NCI-H1092 treated with DMSO at 0.1 percent for 48 hours (cell line): ENCODE measurements around the gene VSX2.

Experiments
- DNase-seq: peaks from one replicate; lab custom pipeline; 2025; lab: John Stamatoyannopoulos, UW

VSX2 gene

DNA sequence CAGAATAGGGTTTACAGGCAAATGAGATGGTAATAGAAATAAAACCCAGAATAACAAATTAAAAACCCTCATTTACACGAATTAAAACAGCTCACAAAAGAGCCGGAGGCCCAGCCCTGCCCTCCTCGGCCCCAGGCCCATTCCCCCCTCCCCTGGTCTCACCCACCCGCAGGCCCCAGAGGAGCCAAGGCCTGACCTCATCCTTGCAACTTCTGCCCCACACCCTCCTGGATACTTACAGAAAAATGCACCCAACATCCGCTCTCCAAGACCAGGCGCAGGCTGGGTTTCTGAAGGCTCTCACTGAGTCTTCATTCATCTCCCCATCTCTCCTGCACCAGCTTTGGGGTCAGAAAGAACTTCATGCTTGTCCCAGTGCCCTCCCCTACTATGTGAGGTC is 16.2 kb upstream of the VSX2 start:
- no peak for DNase-seq

DNA sequence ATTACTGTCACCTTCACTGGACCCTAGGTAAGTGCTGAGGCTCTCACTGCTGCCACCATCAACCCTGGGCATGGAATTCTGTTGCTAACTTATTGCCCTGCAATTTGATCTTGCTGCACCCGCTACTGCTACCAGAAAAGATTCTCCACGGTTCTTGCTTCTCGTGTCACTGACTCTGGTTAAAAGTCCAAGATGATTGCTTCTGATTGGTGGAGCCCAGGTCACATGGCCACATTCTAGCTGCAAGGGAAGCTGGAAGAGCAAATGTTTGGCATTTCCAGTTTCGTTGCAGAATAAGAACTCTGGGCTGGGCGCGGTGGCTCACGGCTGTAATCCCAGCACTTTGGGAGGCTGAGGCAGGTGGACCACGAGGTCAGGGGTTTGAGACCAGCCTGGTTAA is 7.5 kb upstream of the VSX2 start:
- no peak for DNase-seq

DNA sequence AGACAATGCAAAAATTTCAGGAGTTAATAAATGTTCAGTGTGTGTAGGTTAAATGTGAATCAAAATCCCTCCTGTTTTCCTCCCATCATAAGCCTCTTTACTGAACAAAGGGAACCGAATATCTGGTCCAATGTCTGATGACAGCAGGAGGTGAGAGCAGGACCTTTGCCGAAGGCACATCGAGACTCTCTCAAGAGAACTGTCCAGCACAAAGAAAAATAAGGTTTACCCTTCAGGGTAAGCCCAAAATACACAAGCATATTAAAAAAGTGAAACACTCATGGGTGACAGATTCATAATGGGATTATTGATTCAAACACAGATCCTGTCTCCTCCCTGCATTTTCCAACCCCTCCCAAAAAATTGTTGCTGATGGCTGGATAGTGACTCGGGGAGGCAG is 4.2 kb upstream of the VSX2 start:
- DNase-seq = no peak

DNA sequence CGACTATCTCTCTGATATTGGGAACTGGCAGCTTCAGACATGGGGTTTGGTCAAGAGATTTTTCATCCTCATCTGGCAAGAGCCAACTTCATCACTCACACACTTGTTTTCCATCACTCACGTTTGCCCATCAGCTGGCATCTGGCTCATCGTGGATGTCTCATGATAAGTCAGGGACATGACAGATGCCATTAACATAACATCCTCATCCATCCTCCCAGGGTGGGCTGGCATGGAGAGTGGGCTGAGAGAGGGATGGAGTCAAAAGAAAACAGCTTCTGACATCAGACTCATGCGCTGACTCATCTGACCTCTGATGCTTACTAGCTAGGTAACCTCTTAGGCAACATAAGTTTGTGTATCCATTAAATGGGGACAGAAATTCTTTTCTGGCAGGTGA is 1.8 kb upstream of the VSX2 start:
- no peak for DNase-seq

DNA sequence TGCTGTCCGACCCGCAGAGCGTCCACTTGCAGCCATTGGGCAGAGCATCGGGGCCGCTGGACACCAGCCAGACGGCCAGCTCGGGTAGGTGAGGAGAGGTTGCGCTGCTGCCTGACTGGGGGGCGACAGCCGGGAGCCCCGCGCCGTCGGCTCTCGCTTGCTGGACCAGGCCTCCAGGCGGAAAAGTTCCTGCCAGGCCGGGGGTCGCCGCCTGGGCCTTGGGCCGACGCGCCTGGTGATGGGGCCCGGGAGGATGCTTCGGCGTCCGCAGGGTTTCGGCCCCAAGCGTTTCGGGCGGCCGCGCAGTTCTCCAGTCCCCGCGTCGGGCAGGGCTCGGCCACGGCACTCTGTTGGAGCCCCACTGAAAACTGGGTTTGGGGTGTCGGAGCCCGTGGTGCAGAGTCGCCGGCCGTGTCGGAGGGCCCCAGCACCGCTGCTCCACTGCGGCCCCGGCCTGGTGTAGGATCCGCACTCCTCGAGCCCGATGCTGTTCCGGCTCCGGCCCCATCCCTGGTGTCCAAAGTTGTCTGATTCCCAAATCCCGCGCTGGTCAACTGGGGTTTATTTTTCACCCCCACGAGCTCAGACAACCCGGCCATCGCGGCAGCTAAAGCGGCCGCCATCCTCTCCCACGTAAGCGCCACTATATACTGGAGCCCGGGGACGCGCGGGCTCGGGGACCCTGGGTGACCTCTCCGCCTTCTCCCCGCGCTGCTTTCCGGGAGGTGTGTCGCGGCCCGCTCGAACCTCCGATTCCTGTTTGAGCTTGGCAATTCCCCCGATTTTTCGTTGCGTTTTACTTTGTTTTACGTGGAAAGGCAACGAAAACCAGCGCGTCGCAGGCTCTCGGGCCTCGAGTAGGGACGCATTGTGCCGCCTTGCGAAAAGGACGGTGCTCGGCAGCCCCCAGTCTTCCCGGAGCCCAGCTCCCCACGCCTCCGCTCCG is 872 bp downstream of the VSX2 start:
- DNase-seq = no peak

DNA sequence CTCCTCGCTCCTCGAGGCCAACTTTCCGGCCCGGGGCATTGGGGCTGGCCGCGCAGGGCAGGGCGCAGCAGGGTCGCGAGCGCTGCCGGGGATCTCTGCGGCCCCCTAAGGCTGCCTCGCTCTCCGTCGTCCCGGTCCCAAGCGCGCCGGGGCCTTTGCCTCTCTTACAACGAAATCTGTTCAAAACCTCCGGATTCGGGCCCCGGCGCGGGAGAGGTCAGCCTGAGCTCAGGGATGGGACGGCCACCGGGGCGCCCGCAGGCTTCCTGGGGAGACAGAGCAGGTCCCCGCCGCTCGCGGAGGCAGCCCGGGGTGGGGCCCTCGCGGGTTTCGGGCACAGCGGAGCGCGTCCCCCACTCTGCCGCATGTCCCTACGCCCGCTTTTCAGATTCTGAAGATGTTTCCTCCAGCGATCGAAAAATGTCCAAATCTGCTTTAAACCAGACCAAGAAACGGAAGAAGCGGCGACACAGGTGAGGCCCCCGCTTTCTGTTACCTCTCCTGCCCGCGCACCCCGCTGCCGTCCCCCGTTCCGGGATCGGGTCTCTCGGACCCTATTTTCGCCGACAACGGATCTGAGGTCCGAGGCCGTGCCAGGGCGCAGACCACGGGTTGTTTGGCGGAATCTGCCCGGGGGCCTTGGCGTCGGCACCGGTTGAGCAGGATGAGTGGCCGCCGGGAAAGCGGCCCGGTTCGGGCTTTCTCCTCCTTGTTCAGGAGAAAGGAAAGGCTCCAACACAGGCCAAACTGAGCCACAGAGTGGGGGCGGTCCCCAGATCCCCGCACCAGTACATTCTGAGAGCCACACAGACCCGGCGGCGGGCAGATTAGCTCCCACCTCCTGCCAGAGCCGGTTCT is 1.8 kb downstream of the VSX2 start:
- DNase-seq = no peak

DNA sequence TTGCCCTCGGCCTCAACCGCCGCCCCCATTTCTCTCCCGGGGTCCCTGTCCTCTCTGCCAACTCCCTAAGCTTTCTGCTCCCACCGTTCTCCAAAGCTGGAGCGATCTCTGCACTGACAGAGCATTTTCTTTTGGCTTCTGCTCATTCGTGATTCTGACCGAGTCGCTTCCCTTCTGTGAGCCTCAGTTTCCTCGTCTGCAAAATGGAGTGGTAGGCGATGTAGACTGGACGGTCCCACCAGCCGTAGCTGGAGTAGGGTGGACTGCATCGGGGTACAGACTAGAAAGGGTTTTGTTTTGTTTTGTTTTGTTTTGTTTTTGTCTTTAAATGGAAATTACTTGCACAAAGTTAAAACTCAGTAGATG is 2.4 kb downstream of the VSX2 start:
- no peak for DNase-seq

DNA sequence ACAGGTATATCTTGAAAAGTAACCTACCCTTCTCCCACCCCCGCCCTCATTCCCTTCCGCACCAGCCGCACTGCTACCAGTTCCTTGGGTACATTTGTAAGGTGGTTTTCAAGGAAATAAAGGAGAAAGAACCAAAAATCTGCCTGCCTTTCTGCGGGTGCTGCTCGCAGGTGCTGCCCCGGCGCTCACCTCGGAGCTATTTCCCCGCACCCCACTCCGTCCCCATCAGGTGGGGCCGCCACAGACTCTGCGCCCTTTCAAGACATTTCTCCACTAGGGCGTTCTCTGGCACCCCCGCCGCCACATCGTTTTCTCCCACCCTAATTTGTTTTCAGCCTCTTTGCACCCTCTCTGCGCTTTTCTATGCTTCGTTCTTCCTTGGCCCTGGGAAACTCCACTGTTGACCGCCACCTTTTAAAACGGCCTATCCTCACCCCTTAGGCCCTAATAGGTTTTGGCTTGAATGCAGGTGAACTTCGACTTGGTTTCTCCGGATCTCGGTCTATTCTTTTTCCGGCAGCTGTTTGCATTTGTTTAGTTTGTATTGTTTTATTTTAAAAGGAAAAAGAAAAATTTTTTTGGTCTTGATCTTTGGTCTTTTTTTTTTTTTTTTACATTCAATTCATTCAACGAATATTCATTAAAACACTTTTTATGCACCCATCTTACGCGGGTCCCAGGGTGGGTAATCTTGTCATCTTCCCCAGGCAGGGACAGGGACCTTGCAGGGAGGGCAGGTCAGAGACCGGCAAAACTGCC is 3.0 kb downstream of the VSX2 start:
- DNase-seq = no peak

DNA sequence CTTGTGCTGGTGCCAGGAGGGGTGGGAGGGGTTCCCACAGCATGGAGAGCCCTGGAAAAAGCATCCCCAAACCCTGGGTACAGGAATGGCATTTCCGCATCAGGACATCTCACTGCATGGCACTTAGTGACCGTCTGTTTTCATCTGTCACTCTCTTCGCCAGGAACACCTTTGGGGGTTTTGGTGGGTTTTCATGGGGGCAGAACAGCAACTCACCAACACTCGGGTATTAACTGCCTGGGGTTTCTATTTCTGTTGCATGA is 3.5 kb downstream of the VSX2 start:
- no peak for DNase-seq

DNA sequence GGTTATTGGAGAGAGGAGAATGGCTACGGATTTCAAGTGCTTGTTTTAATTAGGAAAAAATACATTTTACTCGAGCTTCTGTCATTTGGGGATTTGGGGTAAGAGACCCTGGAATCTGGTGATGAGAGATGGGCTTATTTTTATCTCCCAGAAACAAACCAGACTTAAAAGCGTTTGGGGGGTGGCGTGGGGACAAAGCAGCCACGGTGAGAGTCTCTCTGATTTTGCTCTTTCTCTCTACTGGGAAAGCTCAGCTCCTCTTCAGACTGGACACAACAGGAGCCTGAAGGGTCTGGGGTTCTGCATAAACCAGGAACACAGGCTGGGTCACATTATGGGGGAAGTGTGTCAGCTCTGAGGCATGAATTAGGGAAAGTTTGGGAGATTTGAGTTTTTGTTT is 3.8 kb downstream of the VSX2 start:
- no peak for DNase-seq

DNA sequence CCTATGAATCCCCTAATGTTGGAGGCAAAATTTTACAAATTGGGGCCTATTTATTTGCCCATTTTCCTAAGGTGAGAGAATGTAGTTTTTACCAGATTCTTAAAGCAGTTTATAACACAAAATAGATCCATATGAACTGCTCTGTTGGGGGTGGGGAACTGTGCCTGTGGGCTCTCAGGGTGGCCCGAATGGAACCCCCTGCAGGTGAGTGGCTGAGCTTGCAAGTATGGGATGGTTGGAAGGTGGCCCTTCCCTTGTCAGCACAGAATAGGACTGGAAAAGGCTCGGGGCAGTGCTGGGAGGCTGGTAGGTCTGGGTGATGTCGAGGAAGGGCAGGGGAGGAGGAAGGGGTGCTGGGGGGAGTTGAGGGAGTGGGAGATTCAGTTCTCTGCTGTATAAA is 4.9 kb downstream of the VSX2 start:
- no peak for DNase-seq

DNA sequence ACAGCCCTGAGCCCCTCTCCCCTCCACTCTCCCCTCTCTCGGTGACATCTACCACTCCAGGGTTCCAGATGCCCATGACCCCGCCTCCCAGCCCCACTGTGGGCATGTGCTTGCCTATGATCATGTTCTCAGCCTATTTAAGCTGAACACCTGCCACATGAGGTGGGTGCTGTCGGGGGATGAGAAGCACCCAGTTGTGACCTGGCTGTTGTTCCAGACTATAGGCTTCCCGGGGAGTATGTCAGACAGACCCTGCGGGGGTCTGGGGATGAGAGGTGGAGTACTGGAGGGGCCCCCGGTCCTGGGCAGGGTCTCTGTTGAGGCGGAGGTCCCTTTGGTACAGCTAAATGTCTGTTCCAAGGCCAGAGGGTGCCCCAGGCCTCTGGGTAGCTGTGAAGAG is 6.0 kb downstream of the VSX2 start:
- DNase-seq = no peak

DNA sequence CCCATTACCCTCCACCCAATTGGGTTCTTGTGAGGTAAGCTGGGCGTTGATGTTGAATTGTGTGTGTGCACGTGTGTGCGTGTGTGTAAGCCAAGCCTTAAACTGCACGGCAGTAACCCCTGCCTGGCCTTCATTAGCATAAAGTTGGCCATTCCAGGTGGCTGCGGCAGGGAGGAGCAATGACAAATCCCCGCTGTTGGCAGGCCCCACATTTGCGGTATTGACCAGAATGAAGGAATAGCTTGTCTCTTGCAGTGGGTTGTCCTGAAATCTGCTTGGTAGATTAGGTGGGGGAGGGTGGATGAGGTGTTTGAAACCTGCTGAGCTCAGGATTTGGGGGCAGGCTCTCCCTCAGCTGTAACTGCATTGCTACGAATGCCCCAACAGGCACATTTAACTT is 7.3 kb downstream of the VSX2 start:
- DNase-seq = no peak

DNA sequence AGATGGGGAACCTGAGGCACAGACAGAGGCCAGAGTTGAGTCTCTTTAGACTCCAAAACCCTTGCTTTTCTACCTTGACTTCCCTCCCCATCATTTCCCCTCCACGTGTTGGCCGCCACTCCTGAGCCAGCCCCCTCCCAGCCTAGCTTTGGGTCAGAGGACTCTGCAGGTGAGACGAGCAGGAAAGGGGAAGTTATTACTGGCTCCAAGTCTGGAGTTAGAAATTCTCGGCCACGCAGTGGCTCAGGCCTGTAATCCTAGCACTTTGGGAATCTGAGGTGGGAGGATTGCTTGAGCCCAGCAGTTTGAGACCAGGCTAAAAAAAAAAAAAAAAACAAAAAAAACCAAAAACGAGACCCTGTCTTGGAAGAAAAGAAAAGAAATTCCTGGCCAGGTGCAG is 8.8 kb downstream of the VSX2 start:
- no peak for DNase-seq

DNA sequence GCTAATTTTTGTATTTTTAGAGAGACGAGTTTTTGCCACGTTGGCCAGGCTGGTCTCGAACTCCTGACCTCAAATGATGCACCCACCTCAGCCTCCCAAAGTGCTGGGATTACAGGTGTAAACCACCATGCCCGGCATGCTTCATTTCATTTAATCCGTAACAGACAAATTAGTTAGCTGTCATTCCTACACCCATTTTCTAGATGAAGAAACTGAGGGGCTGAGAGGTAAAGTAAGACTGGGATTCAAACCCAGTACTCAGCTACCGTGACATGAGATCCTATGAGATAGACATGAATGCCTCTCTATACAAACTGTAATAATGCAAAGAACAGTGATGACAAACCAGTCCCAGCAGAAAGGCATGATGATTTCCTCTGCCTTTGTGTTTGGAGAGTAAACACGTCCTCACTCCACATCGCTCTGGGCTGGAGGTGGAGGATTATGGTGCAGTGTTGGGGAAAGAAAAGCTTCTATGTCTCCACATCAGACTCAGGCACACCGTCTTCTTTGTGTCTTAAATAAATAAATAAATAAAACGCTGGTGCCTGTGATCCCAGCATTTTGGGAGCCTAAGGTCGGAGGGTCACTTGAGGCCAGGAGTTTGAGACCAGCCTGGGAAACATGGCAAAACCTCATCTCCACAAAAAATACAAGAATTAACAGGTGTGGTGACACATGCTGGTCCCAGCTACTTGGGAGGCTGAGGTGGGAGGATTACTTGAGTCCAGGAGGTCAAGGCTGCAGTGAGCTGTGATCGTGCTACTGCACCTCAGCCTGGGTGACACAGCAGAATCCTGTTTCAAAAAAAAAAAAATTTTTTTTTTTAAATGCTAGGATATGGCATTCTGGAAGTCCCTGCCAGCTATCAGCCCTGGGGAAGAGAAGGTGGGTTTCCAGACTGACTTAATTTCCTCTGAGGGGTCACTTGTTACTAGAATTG is 10.5 kb downstream of the VSX2 start:
- no peak for DNase-seq

DNA sequence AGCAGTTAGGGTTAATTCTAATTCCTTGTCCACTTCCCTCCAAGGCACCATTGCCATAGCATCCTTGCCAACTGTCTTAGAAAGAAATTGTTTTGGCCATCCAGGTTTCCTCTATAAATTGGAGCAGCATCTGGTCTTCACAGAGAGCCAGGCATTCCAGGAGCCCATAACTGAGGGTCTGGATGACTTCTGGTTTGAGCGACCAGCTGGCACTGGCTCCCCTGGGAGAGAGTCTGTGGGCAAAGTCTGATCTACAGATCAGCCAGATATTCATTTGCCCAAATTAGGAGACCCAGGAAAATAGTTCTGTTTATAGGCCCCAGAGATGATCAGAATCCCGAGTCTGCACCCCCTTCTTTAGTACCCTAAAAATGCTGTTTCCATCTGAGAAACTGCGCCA is 16.0 kb downstream of the VSX2 start:
- no peak for DNase-seq

DNA sequence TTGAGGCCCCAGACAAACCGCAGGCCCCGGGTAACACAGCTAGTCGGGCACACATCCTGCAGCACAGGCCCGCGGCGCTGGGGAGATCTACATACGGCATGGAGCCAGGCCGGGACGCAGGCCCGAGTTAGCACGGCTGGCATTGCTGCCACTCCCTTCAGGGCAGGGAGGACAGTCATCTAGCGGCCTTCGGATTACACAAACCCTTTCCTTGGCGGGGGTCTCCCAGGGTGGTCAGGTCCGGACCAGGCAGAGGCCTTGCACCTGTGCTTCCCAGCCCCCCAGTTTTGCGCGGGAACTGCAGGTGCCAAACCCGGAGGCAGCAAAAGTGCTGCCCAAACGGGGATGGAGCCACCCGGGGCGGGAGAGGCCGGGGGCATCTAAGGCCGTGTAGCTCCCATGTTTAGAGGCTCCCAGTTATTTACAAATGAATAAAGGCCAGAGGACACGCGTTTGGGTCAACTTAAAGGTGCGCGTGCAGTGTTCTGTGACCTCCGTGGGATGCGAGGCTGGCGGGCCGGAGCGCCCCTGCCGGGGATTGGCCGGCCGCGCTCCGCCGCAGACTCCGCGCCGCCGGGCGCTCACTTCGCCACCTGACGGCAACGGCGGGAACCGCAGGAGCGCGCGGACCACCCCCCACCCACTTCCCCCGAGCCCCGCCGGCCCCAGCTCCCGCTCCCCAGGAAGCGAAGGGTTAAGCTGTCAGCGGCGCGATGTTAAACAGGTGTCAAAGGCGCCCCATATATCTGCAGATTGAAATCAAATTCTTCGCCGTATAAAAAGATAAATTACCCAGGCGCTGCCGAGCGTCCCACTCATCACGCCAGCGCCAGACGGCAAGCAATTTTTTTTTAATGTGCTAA is 18.1 kb downstream of the VSX2 start:
- peak; percentile 62 for DNase-seq

DNA sequence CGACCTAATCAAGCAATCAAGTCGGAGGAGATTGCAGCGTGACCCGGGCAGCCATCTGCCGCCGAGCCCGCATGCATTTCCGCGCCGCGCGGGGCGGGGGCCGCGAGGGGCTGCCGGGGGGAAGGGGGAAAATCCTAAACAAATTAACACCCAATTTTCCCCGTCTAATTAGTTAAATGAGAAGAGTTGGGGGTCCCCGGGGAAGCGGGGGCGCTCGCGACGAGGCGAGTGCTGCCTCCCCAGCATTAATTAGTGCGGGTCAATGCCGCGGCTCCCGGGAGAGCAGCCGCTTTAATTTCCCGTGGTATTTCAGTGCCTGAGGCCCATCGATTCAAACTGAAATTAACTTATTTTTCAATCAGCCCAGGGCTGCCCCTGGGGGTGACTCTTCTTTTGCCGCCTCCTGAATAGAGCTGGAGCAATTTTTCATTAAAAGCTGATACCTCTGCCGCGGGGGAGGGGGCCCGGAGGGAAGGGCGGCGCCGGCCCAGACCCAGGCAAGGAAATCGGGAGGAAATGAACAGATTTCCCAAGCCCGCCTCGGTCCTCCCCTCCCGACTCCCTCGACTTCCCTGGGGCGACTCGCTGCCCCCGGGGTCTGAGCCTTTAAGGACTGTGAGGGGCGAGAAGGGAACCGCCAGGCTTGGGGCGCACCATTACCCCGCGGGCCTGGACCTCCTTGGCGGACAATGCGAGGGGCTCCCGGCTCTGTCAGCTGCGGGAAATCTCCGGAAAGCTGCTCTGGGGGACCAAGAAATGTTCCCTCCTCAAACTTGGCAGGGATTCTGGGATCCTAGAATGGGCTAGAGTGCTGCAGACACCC is 18.9 kb downstream of the VSX2 start:
- DNase-seq = no peak

DNA sequence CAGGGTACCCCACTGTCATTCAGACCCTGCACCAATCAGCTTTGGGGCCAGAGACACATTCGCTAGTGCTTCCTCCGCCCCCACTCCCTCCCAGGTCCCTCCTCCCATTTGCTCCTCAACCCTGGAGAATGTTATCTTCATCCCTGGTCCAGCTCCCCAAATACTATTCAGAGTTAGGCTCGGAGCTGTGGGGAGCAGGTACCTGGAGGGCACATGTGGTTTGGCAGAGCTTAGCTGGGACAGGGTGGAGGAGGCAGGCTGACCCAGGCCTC is 19.5 kb downstream of the VSX2 start:
- no peak for DNase-seq

DNA sequence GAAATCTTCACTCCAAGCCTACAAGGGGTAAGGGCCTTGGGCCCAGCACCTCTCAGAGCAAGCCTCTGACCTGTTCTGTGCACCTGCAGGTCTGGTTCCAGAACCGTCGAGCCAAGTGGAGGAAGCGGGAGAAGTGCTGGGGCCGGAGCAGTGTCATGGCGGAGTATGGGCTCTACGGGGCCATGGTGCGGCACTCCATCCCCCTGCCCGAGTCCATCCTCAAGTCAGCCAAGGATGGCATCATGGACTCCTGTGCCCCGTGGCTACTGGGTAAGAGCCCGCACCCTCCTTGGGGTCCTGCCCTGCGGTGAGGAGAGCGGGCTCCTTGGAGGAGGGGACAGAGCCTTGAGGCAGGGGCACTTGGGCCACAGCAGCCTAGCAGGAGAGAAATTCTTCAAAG is 20.3 kb downstream of the VSX2 start:
- no peak for DNase-seq
